GM12873 (cell line): ENCODE results near the gene SEC31B.

Source experiments
- TF ChIP-seq, protein P1 (sequence below): IDR thresholded peaks from 2 replicates; pipeline ENCODE4 v1.5.1; 2012; ENCODE audit warnings: low read depth, mild to moderate bottlenecking, moderate library complexity, low read length, control low read depth; ENCODE audit not compliant: insufficient read depth; ENCODE audit errors: missing control alignments

Gene SEC31B

DNA sequence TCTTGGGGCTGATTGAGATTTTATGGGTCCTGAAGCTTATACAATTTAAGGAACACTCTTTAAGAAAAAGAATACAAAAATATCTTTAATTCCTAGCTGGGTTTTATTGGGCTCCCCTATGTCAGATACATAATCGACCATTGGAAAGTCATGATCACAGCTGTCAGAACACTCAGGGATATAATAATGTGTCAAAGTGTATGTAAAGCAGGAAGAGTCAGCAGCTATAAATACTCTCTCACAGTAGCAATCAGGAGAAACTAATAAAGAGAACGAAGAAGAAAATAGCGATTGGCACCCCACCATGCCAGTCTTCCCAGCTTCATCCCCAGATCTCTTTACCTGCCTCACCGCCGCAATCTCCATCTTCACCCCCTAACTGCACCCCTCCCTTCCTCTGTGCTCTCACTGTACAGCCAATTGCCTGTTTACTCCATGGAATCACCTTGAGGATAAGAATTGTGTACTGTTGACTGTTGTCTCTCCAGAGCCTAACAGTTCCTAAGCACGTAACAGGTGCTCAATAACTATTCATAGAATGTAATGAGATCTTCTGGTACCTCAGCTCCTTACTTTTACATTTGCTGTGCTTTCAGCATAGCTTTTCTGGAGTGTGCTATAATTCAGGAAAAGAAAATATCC is 80.9 kb downstream of the SEC31B start:
- TF ChIP-seq, protein P1, sequence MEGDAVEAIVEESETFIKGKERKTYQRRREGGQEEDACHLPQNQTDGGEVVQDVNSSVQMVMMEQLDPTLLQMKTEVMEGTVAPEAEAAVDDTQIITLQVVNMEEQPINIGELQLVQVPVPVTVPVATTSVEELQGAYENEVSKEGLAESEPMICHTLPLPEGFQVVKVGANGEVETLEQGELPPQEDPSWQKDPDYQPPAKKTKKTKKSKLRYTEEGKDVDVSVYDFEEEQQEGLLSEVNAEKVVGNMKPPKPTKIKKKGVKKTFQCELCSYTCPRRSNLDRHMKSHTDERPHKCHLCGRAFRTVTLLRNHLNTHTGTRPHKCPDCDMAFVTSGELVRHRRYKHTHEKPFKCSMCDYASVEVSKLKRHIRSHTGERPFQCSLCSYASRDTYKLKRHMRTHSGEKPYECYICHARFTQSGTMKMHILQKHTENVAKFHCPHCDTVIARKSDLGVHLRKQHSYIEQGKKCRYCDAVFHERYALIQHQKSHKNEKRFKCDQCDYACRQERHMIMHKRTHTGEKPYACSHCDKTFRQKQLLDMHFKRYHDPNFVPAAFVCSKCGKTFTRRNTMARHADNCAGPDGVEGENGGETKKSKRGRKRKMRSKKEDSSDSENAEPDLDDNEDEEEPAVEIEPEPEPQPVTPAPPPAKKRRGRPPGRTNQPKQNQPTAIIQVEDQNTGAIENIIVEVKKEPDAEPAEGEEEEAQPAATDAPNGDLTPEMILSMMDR = no peak
